Parathyroid adenoma (tissue), 2 donors: ENCODE measurements around the gene BAIAP2.

Experiments
- H2AFZ ChIP-seq: fragments of 300-600 bp; sonication (generic); one replicate; pipeline ENCODE4 v1.7.0; 2017; ENCODE audit warnings: antibody characterized with exemption, mild to moderate bottlenecking
- H3K27ac ChIP-seq: fragments of 300-600 bp; sonication (generic); one replicate; pipeline ENCODE4 v1.7.0; 2017
- H3K27me3 ChIP-seq: fragments of 300-600 bp; sonication (generic); one replicate; pipeline ENCODE4 v1.7.0; 2017; ENCODE audit warnings: low read length; ENCODE audit not compliant: control insufficient read depth, insufficient read depth
- H3K36me3 ChIP-seq: fragments of 300-600 bp; sonication (generic); one replicate; pipeline ENCODE4 v1.7.0; 2017; ENCODE audit warnings: low read length; ENCODE audit not compliant: control insufficient read depth, insufficient read depth
- H3K4me1 ChIP-seq: fragments of 300-600 bp; sonication (generic); one replicate; pipeline ENCODE4 v1.7.0; 2017; ENCODE audit warnings: control low read depth
- H3K4me2 ChIP-seq: fragments of 300-600 bp; sonication (generic); one replicate; pipeline ENCODE4 v1.7.0; 2017; ENCODE audit warnings: low read length
- H3K4me3 ChIP-seq: fragments of 300-600 bp; sonication (generic); one replicate; pipeline ENCODE4 v1.7.0; 2017; ENCODE audit warnings: low read depth, low read length
- H3K79me2 ChIP-seq: fragments of 300-600 bp; sonication (generic); one replicate; pipeline ENCODE4 v1.7.0; 2017; ENCODE audit warnings: control low read depth
- H3K9ac ChIP-seq: fragments of 300-600 bp; sonication (generic); one replicate; pipeline ENCODE4 v1.7.0; 2017; ENCODE audit warnings: mild to moderate bottlenecking
- H3K9me3 ChIP-seq: fragments of 300-600 bp; sonication (generic); one replicate; pipeline ENCODE4 v1.7.0; 2017; ENCODE audit warnings: low read length; ENCODE audit not compliant: control insufficient read depth
- CTCF ChIP-seq: fragments of 300-600 bp; sonication (generic); IDR thresholded peaks from one replicate; pipeline ENCODE4 v1.7.0; 2017; ENCODE audit warnings: antibody characterized with exemption, mild to moderate bottlenecking
- donor health status: primary hyperparathyroidism.

Gene BAIAP2

GRCh38 chr17:81062014-81062780 lies 27.2 kb downstream of the BAIAP2 start:
- H3K27ac ChIP-seq: no peak overlapping the region
- peaks cover 19% of the 10 kb centered on the region for H3K4me1 ChIP-seq
- no peaks in the 10 kb centered on the region for H3K79me2 ChIP-seq
- H2AFZ ChIP-seq: no peak overlapping the region
- H3K36me3 ChIP-seq: no peaks in the 10 kb centered on the region
- H3K4me2 ChIP-seq: no peak overlapping the region
- no peaks in the 10 kb centered on the region for H3K9me3 ChIP-seq
- no peaks in the 10 kb centered on the region for H3K27me3 ChIP-seq
- TF ChIP-seq CTCF: no peak
- no peak overlapping the region for H3K9ac ChIP-seq
- no peak overlapping the region for H3K4me3 ChIP-seq

DNA sequence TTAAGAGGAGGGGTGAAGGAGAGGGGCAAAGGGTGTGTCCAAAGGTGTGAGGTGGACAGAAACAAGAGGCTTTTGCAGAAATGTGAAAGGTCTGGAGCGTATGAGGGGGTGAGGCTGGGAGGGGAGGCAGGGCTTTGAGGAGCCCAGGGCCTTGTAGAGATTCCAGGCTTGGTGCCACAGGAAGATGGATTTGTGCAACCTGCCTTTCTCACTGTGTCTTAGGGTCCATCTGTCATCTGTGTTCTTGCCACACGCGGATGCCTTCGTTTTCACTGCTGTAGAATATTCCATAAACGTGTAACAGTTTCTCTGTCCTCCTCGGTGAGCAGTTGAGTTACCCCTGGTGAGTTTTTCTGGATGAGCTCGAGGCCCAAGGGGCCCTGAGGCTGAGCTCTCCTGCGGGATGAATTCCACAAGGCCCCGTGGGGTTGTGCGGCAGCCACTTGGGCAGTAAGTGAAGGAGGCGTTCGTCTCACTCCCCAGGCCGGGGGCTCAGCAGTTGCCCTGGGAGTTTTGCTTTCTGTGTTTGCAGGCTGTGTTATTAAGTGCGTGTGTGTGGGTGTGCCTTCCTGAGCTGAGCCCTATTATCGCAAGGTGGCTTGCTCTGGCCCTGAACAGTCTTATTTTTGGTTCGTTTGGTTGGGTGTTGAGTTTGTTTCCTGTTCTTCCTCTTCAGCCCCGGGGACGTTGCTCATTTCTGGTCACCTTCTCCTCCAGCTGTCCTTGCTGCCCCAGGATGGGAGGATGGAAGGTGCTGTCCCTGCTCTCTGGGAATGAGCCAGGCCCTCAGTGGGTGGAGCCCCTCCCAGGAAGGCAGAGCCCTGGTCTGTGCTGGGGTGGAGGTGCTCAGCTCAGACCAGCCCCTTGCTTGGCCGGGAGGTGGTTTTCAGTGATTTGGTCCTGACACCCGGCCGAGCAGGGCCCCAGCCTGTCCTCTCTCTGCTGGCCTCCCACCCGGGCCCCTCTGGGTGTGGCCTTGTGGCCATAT lies 28.4 kb downstream of the BAIAP2 start:
- no peak overlapping the region for H3K9ac ChIP-seq
- peaks cover 14% of the 10 kb centered on the region for H3K4me1 ChIP-seq
- no peaks in the 10 kb centered on the region for H3K27me3 ChIP-seq
- no peak overlapping the region for H2AFZ ChIP-seq
- no peak overlapping the region for H3K4me2 ChIP-seq
- no peaks in the 10 kb centered on the region for H3K9me3 ChIP-seq
- no peak overlapping the region for H3K27ac ChIP-seq
- no peaks in the 10 kb centered on the region for H3K79me2 ChIP-seq
- no peak for TF ChIP-seq CTCF
- H3K4me3 ChIP-seq: no peak overlapping the region
- H3K36me3 ChIP-seq: no peaks in the 10 kb centered on the region

- peak overlapping the region; percentile 87 for H3K27ac ChIP-seq
- no peak overlapping the region for H3K9ac ChIP-seq
- no peaks in the 10 kb centered on the region for H3K9me3 ChIP-seq
- H2AFZ ChIP-seq: peak overlapping the region; percentile 85
- H3K4me3 ChIP-seq: no peak overlapping the region
- peaks cover 14% of the 10 kb centered on the region for H3K4me1 ChIP-seq
- no peaks in the 10 kb centered on the region for H3K79me2 ChIP-seq
- H3K36me3 ChIP-seq: no peaks in the 10 kb centered on the region
- H3K27me3 ChIP-seq: no peaks in the 10 kb centered on the region
- no peak overlapping the region for H3K4me2 ChIP-seq
- TF ChIP-seq CTCF: no peak
Observed at GRCh38 chr17:81064678-81065475, 29.9 kb downstream of the BAIAP2 start.

- Histone ChIP-seq H2AFZ (peak overlapping the region; percentile 85), H3K79me2 (no peaks in the 10 kb centered on the region), H3K4me1 (peaks cover 14% of the 10 kb centered on the region), H3K9ac (no peak overlapping the region), H3K4me2 (no peak overlapping the region), H3K27me3 (no peaks in the 10 kb centered on the region), H3K4me3 (no peak overlapping the region), H3K9me3 (no peaks in the 10 kb centered on the region), H3K36me3 (no peaks in the 10 kb centered on the region), H3K27ac (peak overlapping the region; percentile 87)
- TF ChIP-seq CTCF: no peak
Observed at GRCh38 chr17:81065500-81065899, 30.5 kb downstream of the BAIAP2 start.
